ENCODE results near the gene USP6. TPM values are rescaled to one million over a fixed set of nuclear protein-coding genes. Genes with fewer than 3 reads are reported as not detected.

USP6 gene
- total and polyA plus RNA-seq, 10 of the 15 experiments (the other 5 are each of a cell fraction or from before 2014, with no cell fraction given): under 0.01 to 0.39 (median 0.10) TPM; not detected in 2

DNA sequence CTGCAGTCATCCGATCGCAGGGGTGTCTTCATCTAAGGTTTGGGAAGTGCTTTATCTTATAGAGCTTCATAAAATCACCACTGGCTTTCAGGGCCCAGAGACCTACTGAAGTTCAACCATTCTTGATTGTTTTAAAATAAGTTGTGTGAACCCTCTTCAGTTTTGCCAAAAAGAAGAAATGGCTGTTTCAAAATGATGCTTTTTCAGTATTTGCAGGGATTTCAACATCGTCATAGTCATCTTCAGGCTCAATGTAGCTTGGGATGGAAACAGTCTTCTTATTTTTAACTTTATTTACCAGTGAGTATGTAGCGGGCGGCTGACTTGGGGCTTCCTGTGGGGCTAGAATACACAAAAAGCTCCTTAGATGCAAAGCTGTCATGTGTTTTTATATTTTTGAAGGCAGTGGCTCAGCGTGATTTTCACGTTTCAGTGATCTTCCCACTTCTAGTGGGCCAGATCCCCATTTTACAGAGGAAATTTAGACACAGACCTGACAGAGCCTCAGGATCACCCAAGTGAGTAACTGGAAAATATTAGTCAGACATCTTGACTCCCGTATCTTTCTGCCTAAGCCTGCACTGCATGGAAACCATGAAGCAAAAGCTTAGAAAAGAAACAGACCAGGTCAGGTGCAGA, 94.9 kb downstream of the USP6 start (continued):
- TF ChIP-seq EZH2 (IDR thresholded peaks at IDR 0.05; ENCODE audit: borderline replicate concordance, control insufficient read depth, low read depth, low read length) (no peak), IRF3 (IDR thresholded peaks at IDR 0.05) (no peak), HDAC6 (IDR thresholded peaks at IDR 0.05; ENCODE audit: unreplicated experiment) (no peak), IRF4 (IDR thresholded peaks at IDR 0.05; ENCODE audit: low read depth, low read length) (no peak), BHLHE40 (IDR thresholded peaks at IDR 0.05; ENCODE audit: borderline replicate concordance in 1 of 2, low read depth in 2 of 2, low read length in 1 of 2) (peak in 1 of 2 experiments; percentile 59; a peak in 1 of 4 replicates), RUNX3 (IDR thresholded peaks at IDR 0.05; ENCODE audit: low read length) (no peak), RB1 (IDR thresholded peaks at IDR 0.05; ENCODE audit: borderline replicate concordance) (no peak), SRF (IDR thresholded peaks at IDR 0.05; ENCODE audit: low read depth in 2 of 2, low read length in 2 of 2) (no peak), PAX5 (IDR thresholded peaks at IDR 0.05; ENCODE audit: borderline replicate concordance, low read depth, low read length) (peak; percentile 58; the same call in 1 of the 2 replicates)
- TF ChIP-seq, protein P1, sequence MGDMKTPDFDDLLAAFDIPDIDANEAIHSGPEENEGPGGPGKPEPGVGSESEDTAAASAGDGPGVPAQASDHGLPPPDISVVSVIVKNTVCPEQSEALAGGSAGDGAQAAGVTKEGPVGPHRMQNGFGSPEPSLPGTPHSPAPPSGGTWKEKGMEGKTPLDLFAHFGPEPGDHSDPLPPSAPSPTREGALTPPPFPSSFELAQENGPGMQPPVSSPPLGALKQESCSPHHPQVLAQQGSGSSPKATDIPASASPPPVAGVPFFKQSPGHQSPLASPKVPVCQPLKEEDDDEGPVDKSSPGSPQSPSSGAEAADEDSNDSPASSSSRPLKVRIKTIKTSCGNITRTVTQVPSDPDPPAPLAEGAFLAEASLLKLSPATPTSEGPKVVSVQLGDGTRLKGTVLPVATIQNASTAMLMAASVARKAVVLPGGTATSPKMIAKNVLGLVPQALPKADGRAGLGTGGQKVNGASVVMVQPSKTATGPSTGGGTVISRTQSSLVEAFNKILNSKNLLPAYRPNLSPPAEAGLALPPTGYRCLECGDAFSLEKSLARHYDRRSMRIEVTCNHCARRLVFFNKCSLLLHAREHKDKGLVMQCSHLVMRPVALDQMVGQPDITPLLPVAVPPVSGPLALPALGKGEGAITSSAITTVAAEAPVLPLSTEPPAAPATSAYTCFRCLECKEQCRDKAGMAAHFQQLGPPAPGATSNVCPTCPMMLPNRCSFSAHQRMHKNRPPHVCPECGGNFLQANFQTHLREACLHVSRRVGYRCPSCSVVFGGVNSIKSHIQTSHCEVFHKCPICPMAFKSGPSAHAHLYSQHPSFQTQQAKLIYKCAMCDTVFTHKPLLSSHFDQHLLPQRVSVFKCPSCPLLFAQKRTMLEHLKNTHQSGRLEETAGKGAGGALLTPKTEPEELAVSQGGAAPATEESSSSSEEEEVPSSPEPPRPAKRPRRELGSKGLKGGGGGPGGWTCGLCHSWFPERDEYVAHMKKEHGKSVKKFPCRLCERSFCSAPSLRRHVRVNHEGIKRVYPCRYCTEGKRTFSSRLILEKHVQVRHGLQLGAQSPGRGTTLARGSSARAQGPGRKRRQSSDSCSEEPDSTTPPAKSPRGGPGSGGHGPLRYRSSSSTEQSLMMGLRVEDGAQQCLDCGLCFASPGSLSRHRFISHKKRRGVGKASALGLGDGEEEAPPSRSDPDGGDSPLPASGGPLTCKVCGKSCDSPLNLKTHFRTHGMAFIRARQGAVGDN (IDR thresholded peaks at IDR 0.05): peak; percentile 90
- TF ChIP-seq, protein P2, sequence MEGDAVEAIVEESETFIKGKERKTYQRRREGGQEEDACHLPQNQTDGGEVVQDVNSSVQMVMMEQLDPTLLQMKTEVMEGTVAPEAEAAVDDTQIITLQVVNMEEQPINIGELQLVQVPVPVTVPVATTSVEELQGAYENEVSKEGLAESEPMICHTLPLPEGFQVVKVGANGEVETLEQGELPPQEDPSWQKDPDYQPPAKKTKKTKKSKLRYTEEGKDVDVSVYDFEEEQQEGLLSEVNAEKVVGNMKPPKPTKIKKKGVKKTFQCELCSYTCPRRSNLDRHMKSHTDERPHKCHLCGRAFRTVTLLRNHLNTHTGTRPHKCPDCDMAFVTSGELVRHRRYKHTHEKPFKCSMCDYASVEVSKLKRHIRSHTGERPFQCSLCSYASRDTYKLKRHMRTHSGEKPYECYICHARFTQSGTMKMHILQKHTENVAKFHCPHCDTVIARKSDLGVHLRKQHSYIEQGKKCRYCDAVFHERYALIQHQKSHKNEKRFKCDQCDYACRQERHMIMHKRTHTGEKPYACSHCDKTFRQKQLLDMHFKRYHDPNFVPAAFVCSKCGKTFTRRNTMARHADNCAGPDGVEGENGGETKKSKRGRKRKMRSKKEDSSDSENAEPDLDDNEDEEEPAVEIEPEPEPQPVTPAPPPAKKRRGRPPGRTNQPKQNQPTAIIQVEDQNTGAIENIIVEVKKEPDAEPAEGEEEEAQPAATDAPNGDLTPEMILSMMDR (IDR thresholded peaks at IDR 0.05 in 2 of 3, conservative IDR thresholded peaks at IDR 0.05 in 1 of 3; ENCODE audit: control insufficient read depth in 2 of 3, extremely low read depth in 1 of 3, insufficient read depth in 1 of 3, low read depth in 3 of 3, low read length in 3 of 3): no peak
- TF ChIP-seq, protein P3, sequence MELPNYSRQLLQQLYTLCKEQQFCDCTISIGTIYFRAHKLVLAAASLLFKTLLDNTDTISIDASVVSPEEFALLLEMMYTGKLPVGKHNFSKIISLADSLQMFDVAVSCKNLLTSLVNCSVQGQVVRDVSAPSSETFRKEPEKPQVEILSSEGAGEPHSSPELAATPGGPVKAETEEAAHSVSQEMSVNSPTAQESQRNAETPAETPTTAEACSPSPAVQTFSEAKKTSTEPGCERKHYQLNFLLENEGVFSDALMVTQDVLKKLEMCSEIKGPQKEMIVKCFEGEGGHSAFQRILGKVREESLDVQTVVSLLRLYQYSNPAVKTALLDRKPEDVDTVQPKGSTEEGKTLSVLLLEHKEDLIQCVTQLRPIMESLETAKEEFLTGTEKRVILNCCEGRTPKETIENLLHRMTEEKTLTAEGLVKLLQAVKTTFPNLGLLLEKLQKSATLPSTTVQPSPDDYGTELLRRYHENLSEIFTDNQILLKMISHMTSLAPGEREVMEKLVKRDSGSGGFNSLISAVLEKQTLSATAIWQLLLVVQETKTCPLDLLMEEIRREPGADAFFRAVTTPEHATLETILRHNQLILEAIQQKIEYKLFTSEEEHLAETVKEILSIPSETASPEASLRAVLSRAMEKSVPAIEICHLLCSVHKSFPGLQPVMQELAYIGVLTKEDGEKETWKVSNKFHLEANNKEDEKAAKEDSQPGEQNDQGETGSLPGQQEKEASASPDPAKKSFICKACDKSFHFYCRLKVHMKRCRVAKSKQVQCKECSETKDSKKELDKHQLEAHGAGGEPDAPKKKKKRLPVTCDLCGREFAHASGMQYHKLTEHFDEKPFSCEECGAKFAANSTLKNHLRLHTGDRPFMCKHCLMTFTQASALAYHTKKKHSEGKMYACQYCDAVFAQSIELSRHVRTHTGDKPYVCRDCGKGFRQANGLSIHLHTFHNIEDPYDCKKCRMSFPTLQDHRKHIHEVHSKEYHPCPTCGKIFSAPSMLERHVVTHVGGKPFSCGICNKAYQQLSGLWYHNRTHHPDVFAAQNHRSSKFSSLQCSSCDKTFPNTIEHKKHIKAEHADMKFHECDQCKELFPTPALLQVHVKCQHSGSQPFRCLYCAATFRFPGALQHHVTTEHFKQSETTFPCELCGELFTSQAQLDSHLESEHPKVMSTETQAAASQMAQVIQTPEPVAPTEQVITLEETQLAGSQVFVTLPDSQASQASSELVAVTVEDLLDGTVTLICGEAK (IDR thresholded peaks at IDR 0.05; ENCODE audit: borderline replicate concordance): no peak

All from GM12878 (cell line).